ENCODE results near the gene HSPB1. TPM values are rescaled to one million over a fixed set of nuclear protein-coding genes. Genes with fewer than 3 reads are reported as not detected.
"Not testable (repeated sequence)": the region's sequence is repeated elsewhere in the genome, so short reads cannot be mapped to it uniquely, and the experiment has no call there.

HSPB1 gene
- total RNA-seq, 1 donor from 2014 or later, result 2,459 TPM

GRCh38 chr7:76318488-76319353 is 16.2 kb downstream of the HSPB1 start:
- peak; percentile 86 for DNase-seq
- ATAC-seq (ENCODE audit: poor library complexity), result peak; percentile 63
- intact Hi-C loops (cut with DNase I), result loop anchor here (2.0 kb wide), 1 partner anchor 40 kb away; the partner anchor contains the start of gene YWHAG

- intact Hi-C loops (cut with DNase I), result no loop called here
- ATAC-seq (ENCODE audit: poor library complexity), result no peak
- DNase-seq, result no peak
Measured at GRCh38 chr7:76325092-76325491, 22.6 kb downstream of the HSPB1 start.

GRCh38 chr7:76325811-76326210 is 23.3 kb downstream of the HSPB1 start:
- ATAC-seq (ENCODE audit: poor library complexity), result no peak
- intact Hi-C loops (cut with DNase I), result no loop called here
- no peak for DNase-seq

GRCh38 chr7:76326646-76327233 is 24.3 kb downstream of the HSPB1 start:
- DNase-seq, result no peak
- no peak for ATAC-seq (ENCODE audit: poor library complexity)
- intact Hi-C loops (cut with DNase I), result no loop called here

- intact Hi-C loops (cut with DNase I), result no loop called here
- no peak for ATAC-seq (ENCODE audit: poor library complexity)
- DNase-seq, result no peak
Measured at GRCh38 chr7:76327610-76328009, 25.1 kb downstream of the HSPB1 start.

- intact Hi-C loops (cut with DNase I), result no loop called here
- DNase-seq (no peak), ATAC-seq (ENCODE audit: poor library complexity) (no peak)
Measured at GRCh38 chr7:76328389-76328788, 25.9 kb downstream of the HSPB1 start.

GRCh38 chr7:76329479-76329878 is 27.0 kb downstream of the HSPB1 start:
- ATAC-seq (ENCODE audit: poor library complexity) (no peak), DNase-seq (no peak)
- intact Hi-C loops (cut with DNase I), result no loop called here

- no peak for DNase-seq
- intact Hi-C loops (cut with DNase I), result no loop called here
- no peak for ATAC-seq (ENCODE audit: poor library complexity)
Measured at GRCh38 chr7:76330261-76330660, 27.8 kb downstream of the HSPB1 start.

GRCh38 chr7:76330673-76331072 is 28.2 kb downstream of the HSPB1 start:
- intact Hi-C loops (cut with DNase I), result no loop called here
- ATAC-seq (ENCODE audit: poor library complexity) (no peak), DNase-seq (no peak)

- ATAC-seq (ENCODE audit: poor library complexity), result no peak
- intact Hi-C loops (cut with DNase I), result no loop called here
- no peak for DNase-seq
Measured at GRCh38 chr7:76332078-76332477, 29.6 kb downstream of the HSPB1 start.

GRCh38 chr7:76333511-76334101 is 31.1 kb downstream of the HSPB1 start:
- peak; percentile 82 for ATAC-seq (ENCODE audit: poor library complexity)
- intact Hi-C loops (cut with DNase I), result no loop called here

GRCh38 chr7:76334320-76334967 is 32.0 kb downstream of the HSPB1 start:
- intact Hi-C loops (cut with DNase I), result no loop called here
- no peak for ATAC-seq (ENCODE audit: poor library complexity)
- no peak for DNase-seq

More at GRCh38 chr7:76333511-76334101, 31.1 kb downstream of the HSPB1 start:
- DNase-seq, result peak; percentile 85

GRCh38 chr7:76335417-76335816 is 32.9 kb downstream of the HSPB1 start:
- intact Hi-C loops (cut with DNase I), result not testable (repeated sequence)

GRCh38 chr7:76336094-76336493 is 33.6 kb downstream of the HSPB1 start:
- no peak for DNase-seq
- intact Hi-C loops (cut with DNase I), result no loop called here
- ATAC-seq (ENCODE audit: poor library complexity), result no peak

More at GRCh38 chr7:76335417-76335816, 32.9 kb downstream of the HSPB1 start:
- ATAC-seq (ENCODE audit: poor library complexity); DNase-seq: not testable (repeated sequence)

- DNase-seq (no peak), ATAC-seq (ENCODE audit: poor library complexity) (no peak)
- intact Hi-C loops (cut with DNase I), result no loop called here
Measured at GRCh38 chr7:76337147-76337546, 34.7 kb downstream of the HSPB1 start.

GRCh38 chr7:76338298-76339084 is 36.0 kb downstream of the HSPB1 start:
- no peak for DNase-seq
- intact Hi-C loops (cut with DNase I), result no loop called here
- no peak for ATAC-seq (ENCODE audit: poor library complexity)

GRCh38 chr7:76340617-76341131 is 38.2 kb downstream of the HSPB1 start:
- intact Hi-C loops (cut with DNase I), result no loop called here
- DNase-seq (no peak), ATAC-seq (ENCODE audit: poor library complexity) (no peak)

- ATAC-seq (ENCODE audit: poor library complexity) (no peak), DNase-seq (no peak)
- intact Hi-C loops (cut with DNase I), result no loop called here
Measured at GRCh38 chr7:76342222-76342621, 39.7 kb downstream of the HSPB1 start.
